Measurements from ENCODE around the gene DNAJC11.

- no peak for TF ChIP-seq EZH2phosphoT487 (IDR thresholded peaks at IDR 0.05; ENCODE audit: low read length)
- TF ChIP-seq, protein P1, sequence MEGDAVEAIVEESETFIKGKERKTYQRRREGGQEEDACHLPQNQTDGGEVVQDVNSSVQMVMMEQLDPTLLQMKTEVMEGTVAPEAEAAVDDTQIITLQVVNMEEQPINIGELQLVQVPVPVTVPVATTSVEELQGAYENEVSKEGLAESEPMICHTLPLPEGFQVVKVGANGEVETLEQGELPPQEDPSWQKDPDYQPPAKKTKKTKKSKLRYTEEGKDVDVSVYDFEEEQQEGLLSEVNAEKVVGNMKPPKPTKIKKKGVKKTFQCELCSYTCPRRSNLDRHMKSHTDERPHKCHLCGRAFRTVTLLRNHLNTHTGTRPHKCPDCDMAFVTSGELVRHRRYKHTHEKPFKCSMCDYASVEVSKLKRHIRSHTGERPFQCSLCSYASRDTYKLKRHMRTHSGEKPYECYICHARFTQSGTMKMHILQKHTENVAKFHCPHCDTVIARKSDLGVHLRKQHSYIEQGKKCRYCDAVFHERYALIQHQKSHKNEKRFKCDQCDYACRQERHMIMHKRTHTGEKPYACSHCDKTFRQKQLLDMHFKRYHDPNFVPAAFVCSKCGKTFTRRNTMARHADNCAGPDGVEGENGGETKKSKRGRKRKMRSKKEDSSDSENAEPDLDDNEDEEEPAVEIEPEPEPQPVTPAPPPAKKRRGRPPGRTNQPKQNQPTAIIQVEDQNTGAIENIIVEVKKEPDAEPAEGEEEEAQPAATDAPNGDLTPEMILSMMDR (IDR thresholded peaks at IDR 0.05; ENCODE audit: low read length) = no peak
Measured at GRCh38 chr1:6732942-6733341, 31.3 kb upstream of the DNAJC11 start.

Measured in MM.1S (cell line).